Fibroblast of lung (primary cell): ENCODE results near the gene CALN1.

Experiments used
- CTCF ChIP-seq, 2 donors: IDR thresholded peaks in 1 of 2; conservative IDR thresholded peaks in 1 of 2; 1 replicate in 1 of 2; 2 replicates in 1 of 2; pipeline ENCODE4 v1.5.1; 2011 to 2012; ENCODE audit warnings: low read length in 2 of 2, control low read depth in 1 of 2, inconsistent platforms in 1 of 2, low read depth in 1 of 2, mild to moderate bottlenecking in 1 of 2
- EZH2 ChIP-seq: IDR thresholded peaks from 2 replicates; pipeline ENCODE4 v1.5.1; 2012; ENCODE audit warnings: low read length, control low read depth, mild to moderate bottlenecking; ENCODE audit errors: missing control alignments

GRCh38 chr7:71740174-71740560 lies 672.0 kb downstream of the CALN1 start:
- TF ChIP-seq CTCF (conservative IDR thresholded peaks at IDR 0.05 in 1 of 2, IDR thresholded peaks at IDR 0.05 in 1 of 2; ENCODE audit: low read depth in 1 of 2, low read length in 2 of 2), result no peak
- no peak for TF ChIP-seq EZH2
